Smooth muscle cell (in vitro differentiated cells): ENCODE measurements around the gene RETN. TPM values are rescaled to one million over a fixed set of nuclear protein-coding genes. Genes with fewer than 3 reads are reported as not detected.

Experiments used
- DNase-seq: peaks from one replicate; lab custom pipeline; 2025; ENCODE audit not compliant: unreplicated experiment; lab: John Stamatoyannopoulos, UW
- H2AFZ ChIP-seq: fragments of 200-600 bp; sonication (generic); 2 replicates; pipeline ENCODE4 v1.6.0; 2016; ENCODE audit warnings: antibody characterized with exemption, low read depth, mild to moderate bottlenecking
- H3F3A ChIP-seq: fragments of 200-600 bp; sonication (generic); 2 replicates; pipeline ENCODE4 v1.6.0; 2017; ENCODE audit warnings: antibody characterized with exemption, low read depth
- H3K27ac ChIP-seq: fragments of 200-600 bp; sonication (generic); 2 replicates; pipeline ENCODE4 v1.5.1; 2016; ENCODE audit warnings: low read depth, mild to moderate bottlenecking
- H3K27me3 ChIP-seq: fragments of 200-600 bp; sonication (generic); 2 replicates; pipeline ENCODE4 v1.6.1; 2016; ENCODE audit warnings: low read depth, mild to moderate bottlenecking
- H3K36me3 ChIP-seq: fragments of 200-600 bp; sonication (generic); 2 replicates; pipeline ENCODE4 v1.5.1; 2016; ENCODE audit warnings: low read depth
- H3K4me1 ChIP-seq: fragments of 200-600 bp; sonication (generic); 2 replicates; pipeline ENCODE4 v1.5.1; 2016; ENCODE audit warnings: low read depth
- H3K4me2 ChIP-seq: fragments of 200-600 bp; sonication (generic); 2 replicates; pipeline ENCODE4 v1.6.0; 2016; ENCODE audit warnings: mild to moderate bottlenecking
- H3K4me3 ChIP-seq: fragments of 200-600 bp; sonication (generic); 2 replicates; pipeline ENCODE4 v1.5.1; 2016; ENCODE audit warnings: mild to moderate bottlenecking
- H3K79me2 ChIP-seq: fragments of 200-600 bp; sonication (generic); 2 replicates; pipeline ENCODE4 v1.6.0; 2016; ENCODE audit warnings: low read depth, mild to moderate bottlenecking
- H3K9ac ChIP-seq: fragments of 200-600 bp; sonication (generic); 2 replicates; pipeline ENCODE4 v1.6.0; 2016; ENCODE audit warnings: low read depth
- H3K9me3 ChIP-seq: fragments of 200-600 bp; sonication (generic); replicated peaks from 2 replicates; pipeline ENCODE4 v1.5.1; 2016; ENCODE audit warnings: low read depth
- H4K20me1 ChIP-seq: fragments of 200-600 bp; sonication (generic); 2 replicates; pipeline ENCODE4 v1.6.0; 2016; ENCODE audit warnings: low read depth
- WGBS: methylation state at CpG from one replicate; pipeline ENCODE4 v1.1.7; 2016; ENCODE audit warnings: low lambda C conversion rate; 5-methylcytosine and 5-hydroxymethylcytosine counted together
- polyA plus RNA-seq: library from polyadenylated mRNA; unstranded; fragments of >200 nt; fragmentation: Nextera tagmentation; extraction: Ambion mirVana; gene quantifications from 2 replicates; pipeline ENCODE4 v1.2.1, GENCODE V29; 2016
- total RNA-seq: library from RNA; depleted of rRNA; stranded (reverse); fragments of >200 nt; gene quantifications from 2 replicates; pipeline ENCODE4 v1.2.3, GENCODE V29; 2014
- TF ChIP-seq, protein P1 (sequence below): fragments of 200-600 bp; sonication (generic); IDR thresholded peaks from 2 replicates; pipeline ENCODE4 v1.5.1; 2017; ENCODE audit warnings: borderline replicate concordance, mild to moderate bottlenecking, antibody characterized with exemption; ENCODE audit not compliant: insufficient read depth, poor library complexity, severe bottlenecking

The RETN gene
- total and polyA plus RNA-seq, 2 experiments from 2014 or later: not detected

DNA sequence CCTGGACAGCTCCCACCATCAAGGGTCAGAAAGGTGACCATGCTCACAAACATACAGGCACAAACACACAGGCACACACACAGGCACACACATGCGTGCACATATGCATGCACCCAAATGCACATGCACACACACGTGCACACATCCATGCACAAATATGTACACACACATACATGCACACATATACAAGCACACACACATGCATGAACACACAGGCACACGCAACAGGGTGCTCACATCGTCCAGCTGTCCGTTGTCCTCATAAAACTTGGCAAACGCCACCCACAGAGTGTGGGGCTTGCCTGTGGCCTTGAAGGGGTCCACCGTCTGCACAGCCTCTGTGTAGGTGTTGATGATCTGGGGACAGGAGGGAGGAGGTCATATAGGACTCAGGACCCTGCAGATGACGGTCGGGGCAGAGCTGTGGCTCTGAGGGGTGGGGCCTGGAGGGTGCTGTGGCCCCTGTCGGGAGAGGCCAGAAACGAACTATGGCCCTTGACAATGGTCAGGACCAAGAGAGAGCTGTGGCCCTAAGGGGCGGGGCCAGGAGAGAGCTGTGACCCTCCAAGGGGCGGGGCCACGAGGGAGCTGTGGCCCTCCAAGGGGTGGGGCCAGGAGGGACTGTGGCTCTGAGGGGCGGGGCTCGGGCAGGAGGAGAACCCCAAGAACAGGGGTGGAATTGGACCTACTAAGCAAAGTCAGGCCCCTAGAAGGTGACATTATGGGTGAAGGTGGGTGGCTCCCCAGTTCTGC lies 45.7 kb upstream of the RETN start:
- no peak overlapping the region for H3K4me3 ChIP-seq
- H3K27me3 ChIP-seq: no peaks in the 10 kb centered on the region
- DNase-seq: no peak
- H3K9me3 ChIP-seq: no peaks in the 10 kb centered on the region
- peaks cover 19% of the 10 kb centered on the region for H3K79me2 ChIP-seq
- H3K4me1 ChIP-seq: no peaks in the 10 kb centered on the region
- WGBS: 98% methylated on average over 12 of the region's 16 CpGs
- TF ChIP-seq, protein P1, sequence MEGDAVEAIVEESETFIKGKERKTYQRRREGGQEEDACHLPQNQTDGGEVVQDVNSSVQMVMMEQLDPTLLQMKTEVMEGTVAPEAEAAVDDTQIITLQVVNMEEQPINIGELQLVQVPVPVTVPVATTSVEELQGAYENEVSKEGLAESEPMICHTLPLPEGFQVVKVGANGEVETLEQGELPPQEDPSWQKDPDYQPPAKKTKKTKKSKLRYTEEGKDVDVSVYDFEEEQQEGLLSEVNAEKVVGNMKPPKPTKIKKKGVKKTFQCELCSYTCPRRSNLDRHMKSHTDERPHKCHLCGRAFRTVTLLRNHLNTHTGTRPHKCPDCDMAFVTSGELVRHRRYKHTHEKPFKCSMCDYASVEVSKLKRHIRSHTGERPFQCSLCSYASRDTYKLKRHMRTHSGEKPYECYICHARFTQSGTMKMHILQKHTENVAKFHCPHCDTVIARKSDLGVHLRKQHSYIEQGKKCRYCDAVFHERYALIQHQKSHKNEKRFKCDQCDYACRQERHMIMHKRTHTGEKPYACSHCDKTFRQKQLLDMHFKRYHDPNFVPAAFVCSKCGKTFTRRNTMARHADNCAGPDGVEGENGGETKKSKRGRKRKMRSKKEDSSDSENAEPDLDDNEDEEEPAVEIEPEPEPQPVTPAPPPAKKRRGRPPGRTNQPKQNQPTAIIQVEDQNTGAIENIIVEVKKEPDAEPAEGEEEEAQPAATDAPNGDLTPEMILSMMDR: no peak
- H3K4me2 ChIP-seq: no peak overlapping the region
- H3K27ac ChIP-seq: no peak overlapping the region
- H4K20me1 ChIP-seq: no peaks in the 10 kb centered on the region
- no peak overlapping the region for H2AFZ ChIP-seq
- no peak overlapping the region for H3K9ac ChIP-seq
- no peaks in the 10 kb centered on the region for H3F3A ChIP-seq
- no peaks in the 10 kb centered on the region for H3K36me3 ChIP-seq

DNA sequence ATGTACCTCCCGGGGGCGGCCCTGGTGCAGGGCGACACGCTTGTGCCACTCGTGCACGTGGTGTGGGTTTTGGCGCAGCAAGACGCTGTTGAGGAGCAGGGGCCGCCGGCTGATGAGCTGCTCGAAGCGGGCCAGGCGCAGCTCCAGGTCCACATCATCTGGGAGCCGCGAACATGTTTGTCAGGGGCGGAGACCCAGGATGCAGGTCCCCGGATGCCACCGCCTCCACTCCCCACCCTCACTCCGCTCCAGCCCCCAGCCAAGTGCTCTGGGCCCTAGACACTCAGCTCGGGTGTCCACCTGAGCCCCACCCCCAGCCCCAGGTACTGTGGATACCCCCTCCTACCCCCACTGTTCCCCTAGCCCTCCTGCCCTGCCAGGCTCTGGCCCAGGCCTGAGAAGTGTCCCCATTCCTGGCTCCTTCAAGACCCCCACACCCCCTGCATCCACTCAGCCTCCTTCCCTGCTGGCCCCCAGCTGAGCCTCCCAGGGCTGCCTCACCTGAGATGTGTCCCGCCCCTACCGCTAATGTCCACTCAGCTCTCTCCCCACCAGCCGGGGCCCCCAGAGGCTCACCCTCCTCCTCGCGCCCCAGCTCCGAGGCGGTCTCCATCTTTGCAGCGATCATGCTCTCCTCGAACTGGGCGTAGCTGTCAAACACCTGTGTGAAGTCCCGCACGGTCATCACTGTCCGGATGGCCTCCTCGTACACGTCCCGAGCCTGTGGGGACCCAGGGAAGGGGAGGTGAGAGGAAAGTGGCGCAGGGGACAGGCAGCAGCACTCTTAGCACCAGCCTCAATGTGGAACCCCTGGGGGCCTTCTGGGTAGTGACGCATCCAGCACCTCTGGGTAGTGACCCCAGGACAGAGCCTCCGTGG lies 44.9 kb upstream of the RETN start:
- Histone ChIP-seq H3F3A (no peaks in the 10 kb centered on the region), H3K4me3 (no peak overlapping the region), H2AFZ (no peak overlapping the region), H3K4me1 (peaks cover 6% of the 10 kb centered on the region), H3K79me2 (peaks cover 27% of the 10 kb centered on the region), H3K9me3 (no peaks in the 10 kb centered on the region), H3K27me3 (no peaks in the 10 kb centered on the region), H3K27ac (no peak overlapping the region), H3K36me3 (no peaks in the 10 kb centered on the region), H3K4me2 (no peak overlapping the region), H4K20me1 (no peaks in the 10 kb centered on the region), H3K9ac (no peak overlapping the region)
- TF ChIP-seq, protein P1: no peak
- WGBS: 99% methylated on average over 29 of the region's 39 CpGs
- no peak for DNase-seq

DNA sequence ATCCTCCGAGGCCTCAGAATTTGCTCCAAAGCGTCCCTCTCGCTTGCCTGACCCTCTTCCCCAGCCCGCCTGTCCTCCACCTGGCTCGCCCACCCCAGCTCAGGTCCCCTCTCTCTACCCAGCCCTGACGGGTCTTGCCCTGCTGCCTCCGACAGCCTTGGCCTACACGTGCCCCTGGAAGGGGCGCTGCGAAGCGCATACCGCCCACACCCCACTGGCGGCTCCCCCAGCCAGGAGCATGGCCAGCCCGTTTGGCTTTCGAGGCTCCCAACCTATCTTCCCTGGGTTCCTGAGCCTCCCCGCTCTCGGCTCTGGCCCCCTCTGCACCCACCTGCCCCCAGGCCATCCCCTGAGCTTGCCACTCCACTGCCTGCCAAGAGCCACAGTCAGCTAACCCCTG lies 44.0 kb upstream of the RETN start:
- no peaks in the 10 kb centered on the region for H3K27me3 ChIP-seq
- WGBS: 98% methylated on average over 6 of the region's 17 CpGs
- TF ChIP-seq, protein P1: no peak

More for the DNA sequence above, 44.0 kb upstream of the RETN start:
- H4K20me1 ChIP-seq: no peaks in the 10 kb centered on the region
- H3K36me3 ChIP-seq: no peaks in the 10 kb centered on the region
- H3K4me3 ChIP-seq: no peak overlapping the region
- H3F3A ChIP-seq: no peaks in the 10 kb centered on the region
- H3K9ac ChIP-seq: no peak overlapping the region
- H3K4me1 ChIP-seq: peaks cover 6% of the 10 kb centered on the region
- H3K27ac ChIP-seq: no peak overlapping the region
- no peak overlapping the region for H3K4me2 ChIP-seq
- peaks cover 33% of the 10 kb centered on the region for H3K79me2 ChIP-seq
- DNase-seq: no peak
- no peaks in the 10 kb centered on the region for H3K9me3 ChIP-seq
- no peak overlapping the region for H2AFZ ChIP-seq
